Adrenal gland (tissue), 5 donors: ENCODE measurements around the gene ZNF143.
"Not testable (repeated sequence)": the region's sequence is repeated elsewhere in the genome, so short reads cannot be mapped to it uniquely, and the experiment has no call there.

Experiments
- POLR2A ChIP-seq, 2 donors: fragments of 450-650 bp; IDR thresholded peaks; one replicate each; pipeline ENCODE4 v1.6.1; 2017; ENCODE audit warnings: antibody characterized with exemption in 2 of 2, mild to moderate bottlenecking in 2 of 2, moderate library complexity in 1 of 2
- TF ChIP-seq, protein P1 (sequence below), 6 experiments: fragments of 450-650 bp in 4 of 6; fragments of 200-600 bp in 2 of 6; sonication (generic) in 1 of 6; IDR thresholded peaks; 1 replicate in 5 of 6; 2 replicates in 1 of 6; pipeline versions ENCODE4 v1.5.1 to v1.8.0; 2016 to 2021; ENCODE audit warnings: antibody characterized with exemption in 6 of 6, mild to moderate bottlenecking in 2 of 6, moderate library complexity in 1 of 6
- donor health status: DM: no; HTN: no; CAD: no.

- TF ChIP-seq, protein P1, sequence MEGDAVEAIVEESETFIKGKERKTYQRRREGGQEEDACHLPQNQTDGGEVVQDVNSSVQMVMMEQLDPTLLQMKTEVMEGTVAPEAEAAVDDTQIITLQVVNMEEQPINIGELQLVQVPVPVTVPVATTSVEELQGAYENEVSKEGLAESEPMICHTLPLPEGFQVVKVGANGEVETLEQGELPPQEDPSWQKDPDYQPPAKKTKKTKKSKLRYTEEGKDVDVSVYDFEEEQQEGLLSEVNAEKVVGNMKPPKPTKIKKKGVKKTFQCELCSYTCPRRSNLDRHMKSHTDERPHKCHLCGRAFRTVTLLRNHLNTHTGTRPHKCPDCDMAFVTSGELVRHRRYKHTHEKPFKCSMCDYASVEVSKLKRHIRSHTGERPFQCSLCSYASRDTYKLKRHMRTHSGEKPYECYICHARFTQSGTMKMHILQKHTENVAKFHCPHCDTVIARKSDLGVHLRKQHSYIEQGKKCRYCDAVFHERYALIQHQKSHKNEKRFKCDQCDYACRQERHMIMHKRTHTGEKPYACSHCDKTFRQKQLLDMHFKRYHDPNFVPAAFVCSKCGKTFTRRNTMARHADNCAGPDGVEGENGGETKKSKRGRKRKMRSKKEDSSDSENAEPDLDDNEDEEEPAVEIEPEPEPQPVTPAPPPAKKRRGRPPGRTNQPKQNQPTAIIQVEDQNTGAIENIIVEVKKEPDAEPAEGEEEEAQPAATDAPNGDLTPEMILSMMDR (IDR thresholded peaks at IDR 0.05), result not testable (repeated sequence)
- TF ChIP-seq POLR2A (IDR thresholded peaks at IDR 0.05), result not testable (repeated sequence)
Measured at GRCh38 chr11:9452023-9452422, 8.8 kb upstream of the ZNF143 start.
